Transverse colon (tissue), 4 donors: ENCODE data around the gene VPS13D.

Experiments used
- CTCF ChIP-seq, 5 experiments: fragments of 200-600 bp in 3 of 5; fragments of 450-650 bp in 2 of 5; sonication (generic) in 3 of 5; IDR thresholded peaks; 1 replicate in 2 of 5; 2 replicates in 3 of 5; pipeline ENCODE4 v1.5.1; 2016 to 2017; ENCODE audit warnings: antibody characterized with exemption in 5 of 5, inconsistent platforms in 3 of 5, mild to moderate bottlenecking in 2 of 5, moderate library complexity in 1 of 5
- POLR2A ChIP-seq: fragments of 450-650 bp; IDR thresholded peaks from one replicate; pipeline ENCODE4 v1.6.1; 2016; ENCODE audit warnings: antibody characterized with exemption, mild to moderate bottlenecking, moderate library complexity
- POLR2AphosphoS5 ChIP-seq, 3 donors: sonication (generic); formaldehyde crosslinking; IDR thresholded peaks; one replicate each; pipeline ENCODE4 v1.6.1; 2016; ENCODE audit warnings: antibody characterized with exemption in 3 of 3

- TF ChIP-seq CTCF (IDR thresholded peaks at IDR 0.05) (no peak), POLR2AphosphoS5 (IDR thresholded peaks at IDR 0.05) (peak; percentile 41 to 63 (median 61)), POLR2A (no peak)
Observed at GRCh38 chr1:12539705-12540579, 310.1 kb downstream of the VPS13D start.
